ENCODE data around the gene FADS6.

Gene FADS6, protein sequence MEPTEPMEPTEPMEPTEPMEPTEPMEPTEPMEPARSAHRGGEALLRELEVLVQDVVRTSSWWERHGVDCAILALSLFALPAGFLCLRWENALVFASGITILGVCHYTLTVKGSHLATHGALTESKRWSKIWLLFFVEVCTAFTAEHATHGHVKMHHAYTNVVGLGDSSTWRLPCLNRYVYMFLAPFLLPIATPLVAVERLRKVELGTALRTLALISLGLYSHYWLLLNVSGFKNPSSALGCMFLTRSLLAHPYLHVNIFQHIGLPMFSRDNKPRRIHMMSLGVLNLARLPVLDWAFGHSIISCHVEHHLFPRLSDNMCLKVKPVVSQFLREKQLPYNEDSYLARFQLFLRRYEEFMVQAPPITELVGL

DNA sequence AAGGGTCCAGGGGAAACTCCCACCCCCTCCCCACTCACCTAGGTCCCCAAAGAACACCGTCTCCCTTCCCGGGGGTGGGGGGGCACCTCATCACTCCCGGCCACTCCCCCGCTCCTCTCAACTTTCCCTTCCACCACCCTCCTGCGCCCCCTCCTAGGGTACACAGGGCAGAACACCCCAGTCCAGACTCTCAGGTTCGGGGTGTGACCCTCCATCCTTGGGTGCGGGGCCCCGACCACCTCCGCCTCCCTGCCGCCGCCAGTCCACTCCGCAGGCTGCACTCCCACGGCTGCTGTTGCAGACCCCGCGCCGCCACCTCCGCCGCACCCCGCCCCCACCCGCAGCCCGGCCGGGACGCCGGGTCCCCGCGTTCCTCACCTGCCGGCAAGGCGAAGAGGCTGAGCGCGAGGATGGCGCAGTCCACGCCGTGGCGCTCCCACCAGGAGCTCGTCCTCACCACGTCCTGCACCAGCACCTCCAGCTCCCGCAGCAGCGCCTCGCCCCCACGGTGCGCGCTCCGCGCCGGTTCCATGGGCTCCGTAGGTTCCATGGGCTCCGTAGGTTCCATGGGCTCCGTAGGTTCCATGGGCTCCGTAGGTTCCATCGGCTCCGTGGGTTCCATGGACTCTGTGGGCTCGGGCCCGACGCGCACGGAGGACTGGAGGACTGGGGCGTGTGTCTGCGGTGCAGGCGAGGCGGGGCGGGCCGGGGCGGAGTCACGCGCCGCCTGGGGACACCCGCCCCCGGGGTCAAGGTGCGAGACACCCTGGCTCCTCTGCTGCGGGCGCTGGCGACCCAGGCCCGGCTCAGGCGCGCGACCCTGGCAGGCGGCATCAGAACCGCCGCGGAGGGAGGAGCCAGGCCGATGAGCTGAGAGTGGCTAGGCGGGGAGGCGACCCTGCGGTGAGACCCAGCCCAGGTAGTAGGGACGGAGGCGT lies at the start of gene FADS6:
Gene FADS6, minus strand, starts transcription at position 660 of the 938 bp plus-strand sequence. Its CDS starts 38 bp downstream, at position 622.
- Histone ChIP-seq H2AFZ (ENCODE audit: low read length, unreplicated experiment) (no peak within 1 kb of the TSS), H3K4me1 (ENCODE audit: control insufficient read depth, insufficient read depth, low read length, unreplicated experiment) (no peaks in the 10 kb centered on the region), H3K36me3 (ENCODE audit: insufficient read depth, low read length) (no peaks in the 10 kb centered on the region), H3K4me3 (ENCODE audit: low read depth, low read length) (peak within 1 kb of the TSS; percentile 58; the same call in 1 of the 2 replicates), H3K27me3 (ENCODE audit: insufficient read depth, low read length) (peaks cover 67% of the 10 kb centered on the region), H3K79me2 (ENCODE audit: control insufficient read depth, insufficient read depth, low read length, unreplicated experiment) (no peaks in the 10 kb centered on the region), H3K27ac (ENCODE audit: low read depth, low read length) (no peak within 1 kb of the TSS)

DNA sequence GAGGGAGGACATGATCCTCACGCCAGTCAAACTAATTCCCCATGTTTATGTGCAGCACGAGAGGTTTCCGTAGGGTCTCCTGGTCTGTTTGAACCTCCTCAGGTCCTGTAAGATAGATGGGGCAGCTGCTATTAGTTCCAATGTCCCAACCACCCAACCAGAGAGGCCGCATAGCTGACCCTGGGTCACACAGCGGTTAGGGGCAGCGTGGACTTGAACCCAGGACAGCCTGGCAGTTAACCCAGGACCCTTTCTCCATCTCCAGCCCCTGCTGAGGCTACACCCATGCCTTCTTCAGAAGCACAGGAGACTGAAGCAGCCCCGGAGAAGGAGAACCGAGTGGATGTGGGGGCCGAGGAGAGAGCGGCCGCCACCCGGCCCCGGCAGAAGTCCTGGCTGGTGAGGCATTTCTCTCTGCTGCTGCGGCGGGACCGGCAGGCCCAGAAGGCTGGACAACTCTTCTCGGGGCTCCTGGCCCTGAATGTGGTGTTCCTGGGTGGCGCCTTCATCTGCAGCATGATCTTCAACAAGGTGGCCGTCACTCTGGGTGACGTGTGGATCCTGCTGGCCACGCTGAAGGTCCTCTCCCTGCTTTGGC lies 47.8 kb upstream of the FADS6 start:
- Histone ChIP-seq H3K36me3 (ENCODE audit: insufficient read depth, low read length) (no peaks in the 10 kb centered on the region), H2AFZ (ENCODE audit: low read length, unreplicated experiment) (no peak overlapping the region), H3K79me2 (ENCODE audit: control insufficient read depth, insufficient read depth, low read length, unreplicated experiment) (no peaks in the 10 kb centered on the region), H3K27ac (ENCODE audit: low read depth, low read length) (no peak overlapping the region), H3K4me1 (ENCODE audit: control insufficient read depth, insufficient read depth, low read length, unreplicated experiment) (no peaks in the 10 kb centered on the region), H3K27me3 (ENCODE audit: insufficient read depth, low read length) (peaks cover 83% of the 10 kb centered on the region), H3K4me3 (ENCODE audit: low read depth, low read length) (no peak overlapping the region)

DNA sequence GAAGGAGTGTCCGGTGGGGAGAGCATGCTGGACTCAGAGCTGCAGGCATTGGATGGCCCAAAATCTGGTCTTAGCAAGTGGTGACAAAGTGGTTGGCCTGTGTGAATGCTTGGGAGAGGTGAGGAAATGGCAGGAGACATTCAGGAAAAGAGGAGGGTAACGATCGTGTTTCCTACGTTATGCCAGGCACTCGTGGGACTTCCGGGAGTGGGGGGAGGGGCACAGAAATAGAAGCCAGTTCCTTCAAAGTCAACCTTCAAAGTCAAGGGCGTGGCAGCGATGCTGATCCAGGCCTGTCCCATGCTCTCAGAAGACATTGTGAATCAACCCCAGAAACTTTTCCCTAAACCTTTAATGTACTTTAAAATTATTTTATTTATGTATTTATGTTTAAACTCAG lies 46.1 kb upstream of the FADS6 start:
- peaks cover 90% of the 10 kb centered on the region for H3K27me3 ChIP-seq (ENCODE audit: insufficient read depth, low read length)
- H3K4me3 ChIP-seq (ENCODE audit: low read depth, low read length): no peak overlapping the region
- no peaks in the 10 kb centered on the region for H3K79me2 ChIP-seq (ENCODE audit: control insufficient read depth, insufficient read depth, low read length, unreplicated experiment)
- no peak overlapping the region for H3K27ac ChIP-seq (ENCODE audit: low read depth, low read length)
- no peaks in the 10 kb centered on the region for H3K36me3 ChIP-seq (ENCODE audit: insufficient read depth, low read length)
- no peaks in the 10 kb centered on the region for H3K4me1 ChIP-seq (ENCODE audit: control insufficient read depth, insufficient read depth, low read length, unreplicated experiment)
- no peak overlapping the region for H2AFZ ChIP-seq (ENCODE audit: low read length, unreplicated experiment)

DNA sequence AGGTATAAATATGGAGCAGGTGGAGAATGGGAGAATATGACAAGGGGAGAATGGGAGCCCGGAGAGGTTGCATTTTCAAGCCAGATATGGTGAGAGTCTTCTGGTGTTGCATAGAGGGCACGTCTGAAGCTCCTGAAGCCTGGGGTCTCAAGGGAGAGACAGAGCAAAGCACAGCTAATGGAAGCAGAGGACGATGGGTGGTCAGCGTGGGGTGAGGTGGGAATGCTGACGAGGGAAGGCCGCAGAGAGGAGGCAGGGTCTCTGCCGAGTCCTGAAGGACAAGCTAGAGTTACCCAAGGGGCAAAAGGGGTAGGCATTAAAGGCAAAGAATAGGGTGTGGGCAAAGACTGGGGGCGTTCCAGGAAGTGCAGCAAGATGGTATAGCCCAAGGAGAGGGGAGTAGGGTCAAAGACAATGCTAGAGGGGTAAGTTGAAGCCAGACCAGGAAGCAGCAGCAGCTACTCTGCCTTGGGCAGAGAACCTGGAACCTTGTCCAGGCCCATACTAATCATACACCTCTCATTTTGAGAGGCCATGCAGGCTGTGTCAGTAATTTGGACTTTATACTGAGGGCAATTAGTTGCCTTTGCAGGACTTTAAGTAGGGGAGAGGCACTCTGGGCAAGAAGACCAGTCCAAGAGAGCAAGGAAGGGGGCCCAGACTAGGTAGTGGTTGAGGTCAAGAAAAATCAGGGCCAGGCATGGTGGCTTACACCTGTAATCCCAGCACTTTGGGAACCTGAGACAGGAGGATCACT lies 44.9 kb upstream of the FADS6 start:
- Histone ChIP-seq H2AFZ (ENCODE audit: low read length, unreplicated experiment) (no peak overlapping the region), H3K27me3 (ENCODE audit: insufficient read depth, low read length) (peaks cover 92% of the 10 kb centered on the region), H3K4me3 (ENCODE audit: low read depth, low read length) (no peak overlapping the region), H3K27ac (ENCODE audit: low read depth, low read length) (no peak overlapping the region), H3K4me1 (ENCODE audit: control insufficient read depth, insufficient read depth, low read length, unreplicated experiment) (no peaks in the 10 kb centered on the region), H3K36me3 (ENCODE audit: insufficient read depth, low read length) (no peaks in the 10 kb centered on the region), H3K79me2 (ENCODE audit: control insufficient read depth, insufficient read depth, low read length, unreplicated experiment) (no peaks in the 10 kb centered on the region)

DNA sequence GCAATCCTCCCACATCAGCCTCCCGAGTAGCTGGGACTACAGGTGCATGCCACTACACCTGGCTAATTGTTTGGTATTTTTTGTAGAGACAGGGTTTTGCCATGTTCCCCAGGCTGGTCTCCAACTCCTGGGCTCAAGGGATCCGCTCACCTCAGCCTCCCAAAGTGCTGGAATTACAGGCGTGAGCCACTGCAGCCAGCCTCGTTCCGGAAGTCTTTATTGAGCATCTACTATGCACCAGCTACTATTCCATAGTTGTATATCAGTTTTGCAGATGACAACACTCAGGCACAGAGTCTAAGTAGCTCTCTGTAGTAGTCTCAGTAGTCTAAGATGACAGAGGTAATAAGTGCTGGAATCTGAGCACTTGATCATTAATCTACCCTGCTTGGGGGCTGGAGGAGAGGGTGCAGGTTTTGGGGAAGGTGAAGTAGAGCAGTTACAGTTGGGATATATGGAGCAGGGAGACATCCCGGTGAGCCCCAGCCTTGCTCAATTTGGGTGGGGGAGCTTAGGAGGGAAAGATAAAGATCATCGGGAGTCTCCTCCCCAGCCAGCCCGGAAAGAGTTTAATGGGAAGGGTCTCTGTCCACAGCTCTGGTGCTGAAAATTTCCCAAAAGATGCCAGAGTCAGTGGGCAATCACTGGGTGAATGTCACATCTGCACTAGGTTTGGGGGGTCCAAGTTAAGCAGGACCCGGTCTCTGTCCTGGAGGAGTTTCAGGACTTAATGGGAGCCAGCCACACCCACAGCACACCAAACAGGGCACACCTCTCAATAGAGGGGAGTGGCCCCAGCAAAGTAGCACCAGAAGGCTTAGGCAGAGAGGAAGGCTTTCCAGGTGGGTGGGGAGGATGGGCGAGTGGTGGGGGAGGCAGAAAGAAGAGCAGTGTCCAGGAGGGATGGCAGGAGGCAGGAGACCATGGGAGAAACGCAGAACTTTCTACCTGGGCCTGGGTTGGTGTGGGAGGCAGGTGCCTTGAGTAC lies 43.9 kb upstream of the FADS6 start:
- Histone ChIP-seq H3K27ac (ENCODE audit: low read depth, low read length) (no peak overlapping the region), H3K4me3 (ENCODE audit: low read depth, low read length) (no peak overlapping the region), H2AFZ (ENCODE audit: low read length, unreplicated experiment) (no peak overlapping the region), H3K27me3 (ENCODE audit: insufficient read depth, low read length) (peaks cover 94% of the 10 kb centered on the region), H3K4me1 (ENCODE audit: control insufficient read depth, insufficient read depth, low read length, unreplicated experiment) (no peaks in the 10 kb centered on the region), H3K79me2 (ENCODE audit: control insufficient read depth, insufficient read depth, low read length, unreplicated experiment) (no peaks in the 10 kb centered on the region), H3K36me3 (ENCODE audit: insufficient read depth, low read length) (no peaks in the 10 kb centered on the region)

DNA sequence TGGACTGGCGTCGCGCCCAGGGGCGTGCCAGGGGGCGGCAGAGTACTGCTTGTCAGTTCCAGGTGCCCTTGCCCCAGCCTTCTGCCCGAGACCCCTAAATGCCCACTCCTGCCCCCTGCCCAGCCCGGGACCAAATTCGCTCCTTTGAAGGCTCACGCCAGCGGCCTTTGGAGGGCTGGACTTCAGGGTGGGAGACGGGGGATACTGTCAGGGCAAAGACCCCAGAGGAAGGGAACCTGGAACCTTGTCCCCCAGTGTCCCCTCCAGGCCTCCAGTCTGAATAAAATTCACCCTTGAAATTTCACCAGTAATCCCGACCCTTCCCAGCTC lies 43.0 kb upstream of the FADS6 start:
- Histone ChIP-seq H3K27me3 (ENCODE audit: insufficient read depth, low read length) (peaks cover 89% of the 10 kb centered on the region), H3K4me1 (ENCODE audit: control insufficient read depth, insufficient read depth, low read length, unreplicated experiment) (no peaks in the 10 kb centered on the region), H3K4me3 (ENCODE audit: low read depth, low read length) (no peak overlapping the region)

DNA sequence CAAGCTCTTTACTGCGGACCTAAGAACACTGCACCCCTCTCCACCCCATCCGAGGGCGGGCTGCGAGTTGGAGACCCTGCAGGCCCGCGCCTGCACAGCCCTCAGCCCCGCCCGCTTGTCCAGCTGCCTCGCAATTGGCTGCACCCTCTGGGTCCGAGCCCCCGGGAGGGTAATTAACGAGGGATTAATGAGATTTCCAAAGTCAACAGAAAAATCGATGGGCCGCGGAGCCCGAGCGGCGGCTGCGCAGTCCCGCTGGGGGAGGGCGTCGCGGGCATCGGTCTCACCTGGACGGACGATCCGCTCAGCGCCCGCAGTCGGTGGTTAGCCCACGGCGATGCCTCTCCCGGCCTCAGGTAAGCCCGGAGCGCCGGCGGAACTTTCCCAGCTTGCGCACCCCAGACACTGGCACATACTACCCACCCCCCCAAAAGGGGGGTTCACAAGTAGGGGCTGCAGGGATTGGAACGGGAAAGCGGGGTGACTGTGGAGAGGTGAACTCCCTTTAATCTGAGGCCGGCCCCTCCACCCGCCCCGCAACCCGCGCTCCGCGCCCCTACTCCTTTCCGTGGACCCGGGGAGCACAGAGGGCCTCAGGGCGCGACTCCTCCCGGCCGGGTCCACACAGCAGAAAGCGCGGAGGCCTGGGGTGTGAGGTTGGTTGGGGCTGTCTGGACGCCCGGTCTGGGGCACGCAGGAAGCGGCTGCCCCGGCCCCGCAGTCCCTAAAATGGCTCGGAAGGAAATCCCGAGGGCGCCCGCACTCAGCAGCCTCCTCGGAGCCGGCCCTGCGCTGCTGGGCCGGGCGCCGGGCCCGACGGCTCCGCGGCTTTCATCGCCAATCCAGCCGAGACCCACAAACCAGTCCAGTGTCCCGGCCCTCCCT lies 42.4 kb upstream of the FADS6 start, which contains the start of gene OTOP3:
Gene OTOP3, plus strand, starts transcription at position 314 of the 885 bp plus-strand sequence. Its CDS starts 24 bp downstream, at position 338.
- H3K4me3 ChIP-seq (ENCODE audit: low read depth, low read length): no peak within 1 kb of the TSS
- no peaks in the 10 kb centered on the region for H3K79me2 ChIP-seq (ENCODE audit: control insufficient read depth, insufficient read depth, low read length, unreplicated experiment)
- no peak within 1 kb of the TSS for H2AFZ ChIP-seq (ENCODE audit: low read length, unreplicated experiment)
- H3K4me1 ChIP-seq (ENCODE audit: control insufficient read depth, insufficient read depth, low read length, unreplicated experiment): no peaks in the 10 kb centered on the region
- H3K27ac ChIP-seq (ENCODE audit: low read depth, low read length): no peak within 1 kb of the TSS
- H3K27me3 ChIP-seq (ENCODE audit: insufficient read depth, low read length): peaks cover 88% of the 10 kb centered on the region
- H3K36me3 ChIP-seq (ENCODE audit: insufficient read depth, low read length): no peaks in the 10 kb centered on the region

More for the DNA sequence above, 43.0 kb upstream of the FADS6 start:
- Histone ChIP-seq H2AFZ (ENCODE audit: low read length, unreplicated experiment) (no peak overlapping the region), H3K79me2 (ENCODE audit: control insufficient read depth, insufficient read depth, low read length, unreplicated experiment) (no peaks in the 10 kb centered on the region), H3K27ac (ENCODE audit: low read depth, low read length) (no peak overlapping the region), H3K36me3 (ENCODE audit: insufficient read depth, low read length) (no peaks in the 10 kb centered on the region)

DNA sequence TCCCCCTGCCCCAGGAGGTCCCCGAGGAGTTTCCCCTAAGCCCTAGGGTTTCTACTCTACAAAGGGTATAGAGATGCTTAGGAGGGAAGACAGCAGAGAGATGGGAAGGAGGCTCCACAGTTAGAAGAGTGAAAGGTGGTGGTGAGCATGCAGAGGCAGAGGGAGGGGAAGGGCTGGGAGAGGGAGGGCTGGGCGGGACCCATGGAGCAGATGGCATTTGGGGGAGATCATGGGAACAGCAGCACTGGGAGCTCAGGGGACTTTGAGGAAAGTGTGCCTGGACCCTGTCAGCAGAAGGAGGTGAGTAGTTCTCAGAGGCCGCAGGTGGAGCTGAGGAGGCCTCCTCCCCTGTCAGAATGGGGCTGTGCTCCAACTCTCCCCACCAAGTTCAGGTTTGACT lies 41.6 kb upstream of the FADS6 start:
- peaks cover 86% of the 10 kb centered on the region for H3K27me3 ChIP-seq (ENCODE audit: insufficient read depth, low read length)

More for the DNA sequence above, 41.6 kb upstream of the FADS6 start:
- Histone ChIP-seq H2AFZ (ENCODE audit: low read length, unreplicated experiment) (no peak overlapping the region), H3K4me1 (ENCODE audit: control insufficient read depth, insufficient read depth, low read length, unreplicated experiment) (no peaks in the 10 kb centered on the region), H3K79me2 (ENCODE audit: control insufficient read depth, insufficient read depth, low read length, unreplicated experiment) (no peaks in the 10 kb centered on the region), H3K27ac (ENCODE audit: low read depth, low read length) (no peak overlapping the region), H3K36me3 (ENCODE audit: insufficient read depth, low read length) (no peaks in the 10 kb centered on the region), H3K4me3 (ENCODE audit: low read depth, low read length) (no peak overlapping the region)
